Erythroblast (primary cell): ENCODE data around the gene GTF2IRD2.
"Not testable (repeated sequence)": the region's sequence is repeated elsewhere in the genome, so short reads cannot be mapped to it uniquely, and the experiment has no call there.

ENCODE experiments used
- GATA1 ChIP-seq: IDR thresholded peaks from 2 replicates; pipeline ENCODE4 v1.6.1; 2011; ENCODE audit warnings: low read depth, mild to moderate bottlenecking, control low read depth, low read length, moderate library complexity
- POLR2A ChIP-seq: IDR thresholded peaks from 2 replicates; pipeline ENCODE4 v1.6.1; 2011; ENCODE audit warnings: mild to moderate bottlenecking, low read length

GRCh38 chr7:74889518-74890129, 38.2 kb upstream of the GTF2IRD2 start:
- not testable (repeated sequence) for TF ChIP-seq POLR2A, GATA1
